GM12891 (cell line): ENCODE data around the gene MTA3.
A peak's percentile ranks its signal among the peaks of the same experiment; 100 is the strongest.

Source experiments
- PAX5 ChIP-seq: IDR thresholded peaks from 2 replicates; pipeline ENCODE4 v1.6.1; 2011; ENCODE audit warnings: low read length, moderate library complexity, mild to moderate bottlenecking; ENCODE audit not compliant: insufficient read depth, severe bottlenecking
- POLR2A ChIP-seq: IDR thresholded peaks from 2 replicates; pipeline ENCODE4 v1.6.1; 2011; ENCODE audit warnings: low read depth, low read length, control low read depth
- POLR2AphosphoS5 ChIP-seq: IDR thresholded peaks from 2 replicates; pipeline ENCODE4 v1.6.1; 2011; ENCODE audit warnings: low read depth, low read length, control low read depth
- POU2F2 ChIP-seq: IDR thresholded peaks from 2 replicates; pipeline ENCODE4 v1.6.1; 2011; ENCODE audit warnings: low read depth, mild to moderate bottlenecking, control low read depth, low read length, moderate library complexity
- SPI1 ChIP-seq: IDR thresholded peaks from 2 replicates; pipeline ENCODE4 v1.6.1; 2011; ENCODE audit warnings: low read depth, low read length, control low read depth
- TAF1 ChIP-seq: IDR thresholded peaks from 2 replicates; pipeline ENCODE4 v1.6.1; 2011; ENCODE audit warnings: low read depth, low read length, control low read depth

GRCh38 chr2:42602218-42602875 lies 33.9 kb downstream of the MTA3 start:
- TF ChIP-seq TAF1 (no peak), POLR2A (no peak), POLR2AphosphoS5 (no peak), PAX5 (no peak), SPI1 (peak; percentile 82), POU2F2 (no peak)
